ENCODE data around the gene SPTLC1. TPM values are rescaled to one million over a fixed set of nuclear protein-coding genes. Genes with fewer than 3 reads are reported as not detected.

SPTLC1 gene
- total and polyA plus RNA-seq, 2 donors: 52.9 to 111 TPM

GRCh38 chr9:92046676-92047075, 68.5 kb downstream of the SPTLC1 start:
- Histone ChIP-seq H3K4me1 (ENCODE audit: insufficient read depth) (no peaks in the 10 kb centered on the region), H3K4me3 (ENCODE audit: low read depth, low read length) (no peak overlapping the region), H3K27ac (ENCODE audit: low read depth) (peak overlapping the region; percentile 5), H3K36me3 (ENCODE audit: insufficient read depth) (peaks cover 4% of the 10 kb centered on the region)
- no peak for DNase-seq (ENCODE audit: extremely low spot score)
- WGBS: 36% methylated on average over 3 of the region's 3 CpGs

- no peak for DNase-seq (ENCODE audit: extremely low spot score)
- Histone ChIP-seq H3K27ac (ENCODE audit: low read depth) (peak overlapping the region; percentile 18), H3K4me1 (ENCODE audit: insufficient read depth) (no peaks in the 10 kb centered on the region), H3K36me3 (ENCODE audit: insufficient read depth) (peaks cover 4% of the 10 kb centered on the region), H3K4me3 (ENCODE audit: low read depth, low read length) (no peak overlapping the region)
- 95% methylated on average over 2 of the region's 2 CpGs for WGBS
Measured at GRCh38 chr9:92044936-92045335, 70.3 kb downstream of the SPTLC1 start.

GRCh38 chr9:92043002-92043401, 72.2 kb downstream of the SPTLC1 start:
- WGBS: 99% methylated on average over 3 of the region's 3 CpGs
- peaks cover 2% of the 10 kb centered on the region for H3K36me3 ChIP-seq (ENCODE audit: insufficient read depth)
- DNase-seq (ENCODE audit: extremely low spot score): no peak

DNA sequence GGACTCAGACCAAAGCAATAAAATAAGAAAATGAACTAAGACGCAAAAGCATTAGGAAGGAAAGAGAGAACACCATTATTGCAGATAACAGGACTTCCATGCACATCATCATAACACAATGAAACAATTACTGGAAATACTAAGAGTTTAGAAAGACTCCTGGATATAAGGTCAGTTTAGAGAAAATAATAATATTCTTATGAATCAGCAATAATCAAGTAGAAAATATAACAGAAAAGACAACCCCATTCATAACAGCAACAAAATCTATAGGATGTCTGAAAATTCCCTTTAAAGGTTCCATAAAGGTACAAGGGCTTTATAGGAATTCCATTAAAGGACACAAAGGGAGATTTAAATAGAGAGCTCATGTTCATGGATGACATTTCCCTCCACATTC, 73.0 kb downstream of the SPTLC1 start:
- WGBS: 97% methylated on average over 1 of the region's 1 CpG
- Histone ChIP-seq H3K4me1 (ENCODE audit: insufficient read depth) (no peaks in the 10 kb centered on the region), H3K27ac (ENCODE audit: low read depth) (no peak overlapping the region), H3K36me3 (ENCODE audit: insufficient read depth) (peaks cover 2% of the 10 kb centered on the region), H3K4me3 (ENCODE audit: low read depth, low read length) (no peak overlapping the region)
- no peak for DNase-seq (ENCODE audit: extremely low spot score)

More at GRCh38 chr9:92043002-92043401, 72.2 kb downstream of the SPTLC1 start:
- no peaks in the 10 kb centered on the region for H3K4me1 ChIP-seq (ENCODE audit: insufficient read depth)
- no peak overlapping the region for H3K4me3 ChIP-seq (ENCODE audit: low read depth, low read length)
- no peak overlapping the region for H3K27ac ChIP-seq (ENCODE audit: low read depth)

GRCh38 chr9:92036756-92037155, 78.5 kb downstream of the SPTLC1 start:
- 52% methylated on average over 2 of the region's 2 CpGs for WGBS
- Histone ChIP-seq H3K36me3 (ENCODE audit: insufficient read depth) (no peaks in the 10 kb centered on the region), H3K4me3 (ENCODE audit: low read depth, low read length) (no peak overlapping the region), H3K4me1 (ENCODE audit: insufficient read depth) (no peaks in the 10 kb centered on the region), H3K27ac (ENCODE audit: low read depth) (no peak overlapping the region)
- DNase-seq (ENCODE audit: extremely low spot score): no peak

DNA sequence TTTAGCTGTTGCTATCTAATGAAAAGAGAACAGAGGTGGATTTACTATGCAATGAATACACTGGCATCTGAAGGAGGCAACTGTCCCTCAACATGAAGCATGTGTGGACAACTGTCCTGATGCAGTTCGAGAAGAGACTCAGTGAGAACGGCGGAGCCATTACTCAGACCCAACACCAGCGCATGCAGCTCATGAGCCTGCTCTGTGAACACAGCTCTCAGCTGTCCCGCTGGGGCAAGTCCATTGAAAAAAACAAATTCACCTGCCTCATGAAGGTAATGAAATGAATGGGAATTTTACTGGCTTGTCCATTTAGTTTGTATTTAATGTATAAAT, 78.8 kb downstream of the SPTLC1 start:
- DNase-seq (ENCODE audit: extremely low spot score): no peak
- H3K4me1 ChIP-seq (ENCODE audit: insufficient read depth): no peaks in the 10 kb centered on the region
- H3K4me3 ChIP-seq (ENCODE audit: low read depth, low read length): no peak overlapping the region
- 68% methylated on average over 5 of the region's 5 CpGs for WGBS
- H3K36me3 ChIP-seq (ENCODE audit: insufficient read depth): no peaks in the 10 kb centered on the region
- H3K27ac ChIP-seq (ENCODE audit: low read depth): no peak overlapping the region

DNA sequence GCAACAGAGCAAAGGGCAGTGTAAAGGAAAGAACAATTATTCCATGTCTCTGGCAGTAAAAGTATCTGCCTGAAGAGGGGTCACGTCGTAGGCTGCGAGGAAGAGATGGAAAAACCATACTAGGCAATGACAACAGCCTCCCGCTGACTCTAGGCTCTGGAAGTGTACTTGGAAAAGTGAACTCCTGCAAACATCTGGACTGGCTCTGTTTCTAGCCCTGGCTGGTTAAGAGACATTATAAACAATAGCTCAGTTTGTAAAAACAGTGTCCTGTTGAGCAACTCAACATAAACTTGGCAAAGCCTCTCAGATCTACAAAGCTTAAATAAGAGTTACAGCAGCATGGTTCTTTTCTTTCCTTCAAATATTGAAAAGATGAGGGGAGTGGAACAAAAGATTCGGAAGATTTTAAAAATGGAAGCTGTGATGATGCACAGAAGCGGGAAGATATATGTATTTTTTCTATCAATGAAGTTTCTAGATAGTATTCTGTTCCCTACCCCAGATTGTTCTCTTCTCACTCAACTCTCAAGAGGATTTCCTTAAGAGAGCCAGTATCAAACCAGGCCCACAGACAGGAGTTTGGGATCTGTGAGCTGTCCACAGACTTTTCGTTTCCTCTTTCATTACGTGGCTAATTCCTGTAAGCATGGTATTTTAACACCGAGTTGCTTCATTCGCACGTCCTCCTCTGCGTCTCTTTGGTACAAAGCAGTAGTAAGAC, 79.4 kb downstream of the SPTLC1 start:
- no peaks in the 10 kb centered on the region for H3K4me1 ChIP-seq (ENCODE audit: insufficient read depth)
- H3K27ac ChIP-seq (ENCODE audit: low read depth): no peak overlapping the region
- peak; percentile 33 for DNase-seq (ENCODE audit: extremely low spot score)
- H3K4me3 ChIP-seq (ENCODE audit: low read depth, low read length): no peak overlapping the region
- 34% methylated on average over 12 of the region's 12 CpGs for WGBS
- H3K36me3 ChIP-seq (ENCODE audit: insufficient read depth): no peaks in the 10 kb centered on the region

DNA sequence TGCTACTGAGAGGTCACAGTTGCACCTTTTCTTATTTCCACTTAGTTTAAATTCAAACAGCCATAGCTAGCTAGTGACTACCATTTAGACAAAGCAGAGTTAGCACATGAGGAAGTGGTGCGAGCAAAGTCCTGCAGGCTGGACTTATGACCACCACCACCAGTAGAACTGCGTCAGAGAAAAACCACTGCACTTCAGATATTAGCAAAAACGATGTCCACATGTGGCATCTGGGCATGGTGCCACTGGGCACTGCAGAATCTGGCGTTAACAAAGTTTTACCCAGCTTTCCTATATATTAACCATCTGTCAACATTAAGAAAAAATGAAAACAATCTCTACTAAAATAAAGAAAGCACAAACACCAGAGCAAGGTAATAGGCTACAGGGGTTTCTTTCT, 80.1 kb downstream of the SPTLC1 start:
- Histone ChIP-seq H3K36me3 (ENCODE audit: insufficient read depth) (no peaks in the 10 kb centered on the region), H3K27ac (ENCODE audit: low read depth) (no peak overlapping the region), H3K4me1 (ENCODE audit: insufficient read depth) (no peaks in the 10 kb centered on the region), H3K4me3 (ENCODE audit: low read depth, low read length) (no peak overlapping the region)
- no peak for DNase-seq (ENCODE audit: extremely low spot score)
- WGBS: 51% methylated on average over 4 of the region's 4 CpGs

DNA sequence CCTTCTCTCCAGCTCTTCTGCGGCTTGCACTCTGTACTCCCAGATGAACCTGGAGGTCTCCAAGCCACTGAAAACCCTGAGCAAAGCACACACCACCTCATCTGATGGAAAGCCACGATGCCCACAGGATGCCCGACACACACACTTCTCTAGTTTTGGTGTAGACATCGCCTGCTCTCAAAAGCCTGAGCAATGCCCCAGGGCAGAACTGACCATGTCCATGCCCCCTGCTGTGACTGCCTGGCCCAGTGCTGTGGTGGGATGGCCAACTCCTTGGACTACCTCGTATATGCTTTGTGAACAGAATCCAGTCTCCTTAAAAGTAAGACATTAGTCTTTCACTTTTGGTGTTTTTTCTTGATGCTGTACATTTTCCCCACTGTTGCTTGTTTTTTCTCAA, 81.2 kb downstream of the SPTLC1 start:
- H3K4me1 ChIP-seq (ENCODE audit: insufficient read depth): no peaks in the 10 kb centered on the region
- H3K27ac ChIP-seq (ENCODE audit: low read depth): no peak overlapping the region
- WGBS: 98% methylated on average over 5 of the region's 5 CpGs
- H3K36me3 ChIP-seq (ENCODE audit: insufficient read depth): no peaks in the 10 kb centered on the region
- H3K4me3 ChIP-seq (ENCODE audit: low read depth, low read length): no peak overlapping the region
- no peak for DNase-seq (ENCODE audit: extremely low spot score)

DNA sequence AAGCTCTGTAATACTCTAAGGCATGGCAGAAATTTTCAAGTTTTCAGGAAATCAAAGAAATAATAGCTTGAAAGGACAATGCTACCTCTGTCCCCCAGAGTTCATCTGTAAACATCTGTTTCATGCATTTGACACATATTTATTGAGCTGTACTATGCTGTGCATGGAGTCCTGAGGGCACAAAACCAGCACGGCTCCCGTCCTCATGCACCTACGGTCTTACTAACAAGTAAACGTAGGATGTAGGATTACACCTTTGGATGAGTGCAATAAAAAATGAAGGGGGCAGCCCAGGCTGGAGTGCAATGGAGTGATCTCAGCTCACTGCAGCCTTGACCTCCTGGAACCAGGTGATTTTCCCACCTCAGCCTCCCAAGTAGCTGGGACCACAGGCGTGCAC, 81.9 kb downstream of the SPTLC1 start:
- Histone ChIP-seq H3K4me3 (ENCODE audit: low read depth, low read length) (no peak overlapping the region), H3K27ac (ENCODE audit: low read depth) (no peak overlapping the region), H3K4me1 (ENCODE audit: insufficient read depth) (no peaks in the 10 kb centered on the region), H3K36me3 (ENCODE audit: insufficient read depth) (no peaks in the 10 kb centered on the region)
- DNase-seq (ENCODE audit: extremely low spot score): no peak
- 98% methylated on average over 5 of the region's 5 CpGs for WGBS

DNA sequence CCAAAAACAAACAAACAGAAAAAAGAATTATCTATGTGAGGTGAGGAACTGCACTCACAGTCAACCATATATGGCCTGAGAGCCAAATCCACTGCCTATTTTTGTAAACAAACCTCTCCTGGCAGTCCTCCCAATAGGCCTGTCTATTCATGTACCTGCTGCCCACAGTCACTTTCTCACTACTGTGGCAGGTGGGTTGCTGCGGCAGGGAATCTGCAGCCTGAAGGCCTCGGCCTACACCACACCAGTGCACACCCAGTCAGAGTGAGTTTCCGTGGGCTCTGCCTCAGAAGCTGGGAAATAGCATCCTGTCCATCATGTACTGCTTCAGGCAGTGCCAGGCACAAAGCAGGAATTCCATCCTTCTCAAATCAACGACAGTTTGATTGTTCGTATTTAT, 82.3 kb downstream of the SPTLC1 start:
- H3K4me1 ChIP-seq (ENCODE audit: insufficient read depth): no peaks in the 10 kb centered on the region
- no peak for DNase-seq (ENCODE audit: extremely low spot score)
- H3K36me3 ChIP-seq (ENCODE audit: insufficient read depth): no peaks in the 10 kb centered on the region
- WGBS: 94% methylated on average over 5 of the region's 5 CpGs
- H3K4me3 ChIP-seq (ENCODE audit: low read depth, low read length): no peak overlapping the region
- no peak overlapping the region for H3K27ac ChIP-seq (ENCODE audit: low read depth)

DNA sequence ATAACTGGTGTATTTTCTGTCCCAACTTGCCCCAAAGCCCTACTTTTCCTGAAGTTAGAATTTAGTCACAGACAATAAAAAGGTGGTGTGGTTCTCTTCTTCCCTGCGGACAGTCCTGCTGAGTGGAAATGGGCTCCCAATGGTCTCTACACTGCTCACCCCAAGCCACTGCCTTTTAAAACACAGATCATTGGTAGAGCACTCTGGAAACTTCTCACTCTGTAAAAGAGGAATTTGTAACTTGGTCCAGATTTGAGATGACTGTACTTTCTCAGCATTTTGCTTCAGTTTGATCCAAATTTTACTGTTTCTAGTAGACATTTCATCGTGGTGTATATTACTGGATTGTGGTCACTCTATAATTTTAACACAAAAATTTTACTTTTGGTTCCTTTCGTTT, 84.8 kb downstream of the SPTLC1 start:
- WGBS: 90% methylated on average over 3 of the region's 3 CpGs
- no peaks in the 10 kb centered on the region for H3K36me3 ChIP-seq (ENCODE audit: insufficient read depth)
- H3K4me1 ChIP-seq (ENCODE audit: insufficient read depth): no peaks in the 10 kb centered on the region
- H3K4me3 ChIP-seq (ENCODE audit: low read depth, low read length): no peak overlapping the region
- no peak for DNase-seq (ENCODE audit: extremely low spot score)
- H3K27ac ChIP-seq (ENCODE audit: low read depth): no peak overlapping the region

GRCh38 chr9:92029553-92029952, 85.7 kb downstream of the SPTLC1 start:
- Histone ChIP-seq H3K4me1 (ENCODE audit: insufficient read depth) (no peaks in the 10 kb centered on the region), H3K4me3 (ENCODE audit: low read depth, low read length) (no peak overlapping the region), H3K36me3 (ENCODE audit: insufficient read depth) (no peaks in the 10 kb centered on the region), H3K27ac (ENCODE audit: low read depth) (no peak overlapping the region)
- WGBS: 90% methylated on average over 4 of the region's 4 CpGs
- no peak for DNase-seq (ENCODE audit: extremely low spot score)

DNA sequence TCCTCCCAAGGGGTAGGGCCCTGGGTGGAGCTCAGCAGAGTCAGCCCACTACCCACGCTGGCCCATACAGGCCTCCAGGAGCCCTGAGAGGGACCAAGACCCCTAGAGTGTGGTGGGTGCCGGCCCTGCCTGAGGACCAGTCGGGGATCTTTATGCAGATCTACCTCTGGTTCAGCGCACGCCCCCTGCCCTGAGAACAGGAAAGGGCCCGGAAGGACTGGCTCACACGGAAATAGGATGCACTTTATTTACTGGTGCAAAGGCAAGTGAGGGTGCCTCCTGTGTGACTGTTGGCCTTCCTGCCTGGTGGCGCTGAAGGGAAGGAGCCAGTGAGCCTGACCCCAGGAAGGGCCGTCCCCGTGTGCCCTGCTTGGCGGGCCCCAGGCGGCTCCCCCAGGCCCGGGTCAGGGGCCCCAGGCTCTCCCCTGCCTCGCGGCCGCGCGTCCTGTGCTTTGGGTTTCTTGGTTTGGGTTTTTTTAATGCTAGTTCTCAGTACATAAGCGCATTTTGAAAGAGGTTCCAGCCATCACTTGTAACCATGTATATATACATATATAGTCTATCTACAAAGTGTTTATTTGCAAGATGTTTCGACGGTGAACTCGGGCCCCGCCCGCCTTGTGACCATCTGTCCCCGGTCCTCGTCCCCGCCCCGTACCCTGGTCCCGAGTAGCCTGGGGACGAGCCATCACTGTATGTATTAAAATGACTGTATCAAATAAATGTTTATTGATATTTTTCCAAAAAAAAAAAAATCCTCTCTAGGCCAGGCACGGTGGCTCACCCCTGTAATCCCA, 88.8 kb downstream of the SPTLC1 start:
- no peak for DNase-seq (ENCODE audit: extremely low spot score)
- H3K27ac ChIP-seq (ENCODE audit: low read depth): no peak overlapping the region
- no peaks in the 10 kb centered on the region for H3K4me1 ChIP-seq (ENCODE audit: insufficient read depth)
- WGBS: 87% methylated on average over 31 of the region's 31 CpGs
- no peaks in the 10 kb centered on the region for H3K36me3 ChIP-seq (ENCODE audit: insufficient read depth)
- H3K4me3 ChIP-seq (ENCODE audit: low read depth, low read length): no peak overlapping the region
